ENCODE measurements around the gene KDM5B. TPM values are rescaled to one million over a fixed set of nuclear protein-coding genes. Genes with fewer than 3 reads are reported as not detected.

KDM5B gene
- total RNA-seq, 1 experiment from 2014 or later = 44.6 TPM

DNA sequence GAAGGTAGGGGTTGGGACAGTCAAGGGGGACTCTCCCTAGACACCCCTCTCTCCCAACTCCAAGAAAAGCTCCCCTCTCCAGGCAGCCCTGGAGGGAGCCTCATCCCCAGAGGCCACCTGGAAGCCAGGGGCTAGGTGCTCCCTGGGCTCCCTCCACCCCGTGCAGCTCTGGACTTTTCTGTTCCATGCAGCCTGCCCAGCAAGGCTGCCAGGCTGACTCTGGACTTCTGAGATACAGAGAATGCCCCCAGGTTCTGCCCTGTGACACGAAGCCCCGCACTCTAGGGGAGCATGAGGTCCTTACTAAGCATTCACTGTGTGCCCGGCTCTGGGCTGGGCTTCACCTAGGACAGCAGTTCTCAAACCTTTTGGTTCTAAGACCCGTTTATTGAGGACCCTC lies 108.2 kb downstream of the KDM5B start:
- no peak for ATAC-seq
- CTCF ChIA-PET = interaction anchor here (0.6 kb wide), 1 partner anchor 8 kb away, joined by 3 read pairs; no protein-coding TSS in a partner anchor

DNA sequence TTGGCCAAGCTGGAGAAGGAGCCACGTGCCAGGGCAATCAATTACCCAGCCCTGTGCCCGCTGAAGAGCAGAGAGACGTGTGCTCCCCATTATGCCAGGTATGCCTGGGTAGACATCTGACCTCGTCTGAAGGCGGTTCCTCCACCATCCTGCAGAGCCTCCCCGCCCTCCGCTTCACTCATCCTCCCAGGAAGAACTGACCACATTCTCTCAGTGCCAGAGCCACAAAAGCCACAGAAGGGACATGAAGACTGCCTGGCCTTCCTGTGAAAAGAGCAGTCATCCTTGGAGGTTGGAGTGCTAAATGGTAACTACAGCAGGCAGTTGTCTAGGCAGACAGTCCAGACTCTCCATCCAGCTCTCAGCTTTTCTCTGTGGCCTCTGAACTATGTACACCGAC lies 109.9 kb downstream of the KDM5B start:
- intact Hi-C loops (cut with micrococcal nuclease) = no loop called here
- TF ChIP-seq POLR2A (IDR thresholded peaks at IDR 0.05; ENCODE audit: borderline replicate concordance, extremely low read depth, insufficient read depth, insufficient read length) = no peak
- TF ChIP-seq, protein P1, sequence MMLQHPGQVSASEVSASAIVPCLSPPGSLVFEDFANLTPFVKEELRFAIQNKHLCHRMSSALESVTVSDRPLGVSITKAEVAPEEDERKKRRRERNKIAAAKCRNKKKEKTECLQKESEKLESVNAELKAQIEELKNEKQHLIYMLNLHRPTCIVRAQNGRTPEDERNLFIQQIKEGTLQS (IDR thresholded peaks at IDR 0.05) = no peak
- TF ChIP-seq EZH2 (IDR thresholded peaks at IDR 0.05) = no peak
- no peak for TF ChIP-seq CBX3 (IDR thresholded peaks at IDR 0.05; ENCODE audit: low read depth)
- TF ChIP-seq ZNF274 (IDR thresholded peaks at IDR 0.05; ENCODE audit: low read depth, low read length) = no peak
- TF ChIP-seq, protein P2, sequence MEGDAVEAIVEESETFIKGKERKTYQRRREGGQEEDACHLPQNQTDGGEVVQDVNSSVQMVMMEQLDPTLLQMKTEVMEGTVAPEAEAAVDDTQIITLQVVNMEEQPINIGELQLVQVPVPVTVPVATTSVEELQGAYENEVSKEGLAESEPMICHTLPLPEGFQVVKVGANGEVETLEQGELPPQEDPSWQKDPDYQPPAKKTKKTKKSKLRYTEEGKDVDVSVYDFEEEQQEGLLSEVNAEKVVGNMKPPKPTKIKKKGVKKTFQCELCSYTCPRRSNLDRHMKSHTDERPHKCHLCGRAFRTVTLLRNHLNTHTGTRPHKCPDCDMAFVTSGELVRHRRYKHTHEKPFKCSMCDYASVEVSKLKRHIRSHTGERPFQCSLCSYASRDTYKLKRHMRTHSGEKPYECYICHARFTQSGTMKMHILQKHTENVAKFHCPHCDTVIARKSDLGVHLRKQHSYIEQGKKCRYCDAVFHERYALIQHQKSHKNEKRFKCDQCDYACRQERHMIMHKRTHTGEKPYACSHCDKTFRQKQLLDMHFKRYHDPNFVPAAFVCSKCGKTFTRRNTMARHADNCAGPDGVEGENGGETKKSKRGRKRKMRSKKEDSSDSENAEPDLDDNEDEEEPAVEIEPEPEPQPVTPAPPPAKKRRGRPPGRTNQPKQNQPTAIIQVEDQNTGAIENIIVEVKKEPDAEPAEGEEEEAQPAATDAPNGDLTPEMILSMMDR (IDR thresholded peaks at IDR 0.05 in 2 of 3, conservative IDR thresholded peaks at IDR 0.05 in 1 of 3; ENCODE audit: borderline replicate concordance in 1 of 3, insufficient read depth in 1 of 3, low read depth in 2 of 3, low read length in 2 of 3) = no peak
- no peak for TF ChIP-seq ELF1 (IDR thresholded peaks at IDR 0.05; ENCODE audit: borderline replicate concordance, low read depth)
- TF ChIP-seq SRF (IDR thresholded peaks at IDR 0.05; ENCODE audit: low read depth) = no peak
- TF ChIP-seq FOSL1 (IDR thresholded peaks at IDR 0.05; ENCODE audit: low read depth) = no peak
- no peak for TF ChIP-seq POLR2AphosphoS5 (IDR thresholded peaks at IDR 0.05; ENCODE audit: low read depth, low read length)
- TF ChIP-seq SIN3A (IDR thresholded peaks at IDR 0.05; ENCODE audit: low read depth) = no peak
- TF ChIP-seq, protein P3, sequence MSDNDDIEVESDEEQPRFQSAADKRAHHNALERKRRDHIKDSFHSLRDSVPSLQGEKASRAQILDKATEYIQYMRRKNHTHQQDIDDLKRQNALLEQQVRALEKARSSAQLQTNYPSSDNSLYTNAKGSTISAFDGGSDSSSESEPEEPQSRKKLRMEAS (IDR thresholded peaks at IDR 0.05) = no peak
- TF ChIP-seq EGR1 (IDR thresholded peaks at IDR 0.05; ENCODE audit: low read depth) = no peak
- TF ChIP-seq, protein P4, sequence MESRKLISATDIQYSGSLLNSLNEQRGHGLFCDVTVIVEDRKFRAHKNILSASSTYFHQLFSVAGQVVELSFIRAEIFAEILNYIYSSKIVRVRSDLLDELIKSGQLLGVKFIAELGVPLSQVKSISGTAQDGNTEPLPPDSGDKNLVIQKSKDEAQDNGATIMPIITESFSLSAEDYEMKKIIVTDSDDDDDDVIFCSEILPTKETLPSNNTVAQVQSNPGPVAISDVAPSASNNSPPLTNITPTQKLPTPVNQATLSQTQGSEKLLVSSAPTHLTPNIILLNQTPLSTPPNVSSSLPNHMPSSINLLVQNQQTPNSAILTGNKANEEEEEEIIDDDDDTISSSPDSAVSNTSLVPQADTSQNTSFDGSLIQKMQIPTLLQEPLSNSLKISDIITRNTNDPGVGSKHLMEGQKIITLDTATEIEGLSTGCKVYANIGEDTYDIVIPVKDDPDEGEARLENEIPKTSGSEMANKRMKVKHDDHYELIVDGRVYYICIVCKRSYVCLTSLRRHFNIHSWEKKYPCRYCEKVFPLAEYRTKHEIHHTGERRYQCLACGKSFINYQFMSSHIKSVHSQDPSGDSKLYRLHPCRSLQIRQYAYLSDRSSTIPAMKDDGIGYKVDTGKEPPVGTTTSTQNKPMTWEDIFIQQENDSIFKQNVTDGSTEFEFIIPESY (IDR thresholded peaks at IDR 0.05; ENCODE audit: extremely low read depth, insufficient replicate concordance, low read length) = no peak
- TF ChIP-seq ZFX (IDR thresholded peaks at IDR 0.05) = no peak
- TF ChIP-seq SP1 (IDR thresholded peaks at IDR 0.05; ENCODE audit: low read depth) = no peak
- no peak for TF ChIP-seq RAD21 (IDR thresholded peaks at IDR 0.05; ENCODE audit: low read depth)

More for the DNA sequence above, 108.2 kb downstream of the KDM5B start:
- ChIA-PET RAD21 (ENCODE audit: low non-redundant PET in 1 of 2, low total read pairs in 2 of 2, uncharacterized antibody in 2 of 2, unreplicated experiment in 2 of 2) (no interaction called here), POLR2A (no interaction called here)
- Histone ChIP-seq H3K9me3 (ENCODE audit: control insufficient read depth in 1 of 2, insufficient read depth in 1 of 2, low read depth in 1 of 2, low read length in 2 of 2) (no peaks in the 10 kb centered on the region), H2AFZ (ENCODE audit: low read depth, low read length, poor library complexity, severe bottlenecking) (no peak overlapping the region), H3K27ac (ENCODE audit: low read depth, low read length) (no peak overlapping the region), H3K36me3 (ENCODE audit: control insufficient read depth in 1 of 2, insufficient read depth in 2 of 2, low read length in 2 of 2) (no peaks in the 10 kb centered on the region), H4K20me1 (ENCODE audit: insufficient read depth) (no peaks in the 10 kb centered on the region), H3K9ac (ENCODE audit: low read length) (no peak overlapping the region), H3K27me3 (ENCODE audit: insufficient read depth, low read length) (peaks cover 87% of the 10 kb centered on the region), H3K4me1 (ENCODE audit: control insufficient read depth in 1 of 2, insufficient read depth in 2 of 2, low read length in 2 of 2) (no peaks in the 10 kb centered on the region), H3K4me3 (replicated peaks in 1 of 2; ENCODE audit: low read depth in 1 of 2, low read length in 2 of 2) (no peak overlapping the region), H3K9me2 (ENCODE audit: insufficient read depth) (no peaks in the 10 kb centered on the region), H3K4me2 (ENCODE audit: low read length) (no peak overlapping the region), H3K79me2 (ENCODE audit: insufficient read depth, low read length) (no peaks in the 10 kb centered on the region)
- no peak for DNase-seq (ENCODE audit: low read depth, low spot score)
- TF ChIP-seq EZH2 (IDR thresholded peaks at IDR 0.05) (no peak), SRF (IDR thresholded peaks at IDR 0.05; ENCODE audit: low read depth) (no peak), POLR2AphosphoS5 (IDR thresholded peaks at IDR 0.05; ENCODE audit: low read depth, low read length) (no peak), ELF1 (IDR thresholded peaks at IDR 0.05; ENCODE audit: borderline replicate concordance, low read depth) (no peak), ZNF274 (IDR thresholded peaks at IDR 0.05; ENCODE audit: low read depth, low read length) (no peak), EZH2phosphoT487 (IDR thresholded peaks at IDR 0.05; ENCODE audit: borderline replicate concordance) (no peak), YY1 (IDR thresholded peaks at IDR 0.05; ENCODE audit: extremely low read depth, insufficient replicate concordance, low read depth, low read length) (no peak)
- BruUV-seq (replicated peaks) = no TSS peak
- intact Hi-C loops (cut with micrococcal nuclease) = no loop called here

More for the DNA sequence above, 109.9 kb downstream of the KDM5B start:
- Histone ChIP-seq H3K36me3 (ENCODE audit: control insufficient read depth in 1 of 2, insufficient read depth in 2 of 2, low read length in 2 of 2) (no peaks in the 10 kb centered on the region), H3K9me3 (ENCODE audit: control insufficient read depth in 1 of 2, insufficient read depth in 1 of 2, low read depth in 1 of 2, low read length in 2 of 2) (no peaks in the 10 kb centered on the region), H4K20me1 (ENCODE audit: insufficient read depth) (0 out of 2 replicates have a peak, but pooled peaks cover 1% of the 10 kb centered on the region), H3K27me3 (ENCODE audit: insufficient read depth, low read length) (peaks cover 75% of the 10 kb centered on the region; the same call in 1 of the 2 replicates), H3K9ac (ENCODE audit: low read length) (no peak overlapping the region), H3K4me1 (ENCODE audit: control insufficient read depth in 1 of 2, insufficient read depth in 2 of 2, low read length in 2 of 2) (no peaks in the 10 kb centered on the region), H3K79me2 (ENCODE audit: insufficient read depth, low read length) (no peaks in the 10 kb centered on the region), H3K27ac (ENCODE audit: low read depth, low read length) (no peak overlapping the region), H3K4me3 (replicated peaks in 1 of 2; ENCODE audit: low read depth in 1 of 2, low read length in 2 of 2) (no peak overlapping the region), H3K9me2 (ENCODE audit: insufficient read depth) (no peaks in the 10 kb centered on the region), H3K4me2 (ENCODE audit: low read length) (no peak overlapping the region), H2AFZ (ENCODE audit: low read depth, low read length, poor library complexity, severe bottlenecking) (no peak overlapping the region)
- ChIA-PET POLR2A (no interaction called here), RAD21 (ENCODE audit: low non-redundant PET in 1 of 2, low total read pairs in 2 of 2, uncharacterized antibody in 2 of 2, unreplicated experiment in 2 of 2) (no interaction called here), CTCF (no interaction called here)
- DNase-seq (ENCODE audit: low read depth, low spot score) (no peak), ATAC-seq (no peak)
- no TSS peak for BruUV-seq (replicated peaks)

Measured in HCT116 (cell line).